HG03108 (cell line): ENCODE data around the gene RAB6A.

Experiments used
- ATAC-seq: cut with Tn5 transposase; IDR thresholded peaks from one replicate; pipeline ENCODE4 v1.9.1; 2021; ENCODE audit warnings: moderate library complexity; ENCODE audit not compliant: unreplicated experiment

RAB6A gene

DNA sequence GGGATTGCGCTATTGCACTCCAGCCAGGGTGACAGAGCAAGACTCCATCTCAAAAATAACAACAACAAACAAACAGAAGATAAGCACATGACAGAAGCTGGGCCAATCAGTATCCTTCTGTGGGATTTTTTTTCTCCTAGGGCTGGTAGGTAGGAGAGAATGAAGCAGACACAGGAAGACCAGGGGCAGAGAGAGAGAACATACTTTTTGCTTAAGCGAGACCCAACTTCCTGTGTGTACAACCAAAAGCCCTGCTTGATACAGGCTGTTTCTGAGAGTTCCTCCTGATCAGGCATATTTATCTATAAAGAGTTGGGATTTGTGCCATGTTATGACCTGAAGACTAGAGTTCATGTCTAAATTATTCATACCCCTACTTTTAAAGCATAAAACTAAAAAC is 126.9 kb downstream of the RAB6A start:
- ATAC-seq, result no peak

DNA sequence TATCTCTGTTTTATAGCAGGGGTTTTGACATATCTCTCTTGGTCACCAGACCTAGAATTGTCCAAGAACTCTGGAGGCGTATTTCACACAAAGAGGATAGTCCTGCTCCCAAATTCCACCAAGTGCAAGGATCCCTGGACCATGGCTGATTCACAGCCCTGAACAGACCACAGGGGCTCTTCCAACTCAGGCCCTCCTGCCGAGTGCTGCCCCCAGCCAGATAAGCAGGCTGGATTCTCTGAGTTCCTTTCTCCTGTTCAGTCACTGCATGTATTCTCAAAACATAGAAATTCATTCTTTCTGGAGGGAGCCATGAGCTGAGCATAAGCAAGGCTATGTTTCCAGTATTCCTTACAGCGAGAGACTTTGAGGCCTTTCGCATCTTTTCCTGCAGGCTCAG is 127.9 kb downstream of the RAB6A start:
- ATAC-seq, result no peak

- no peak for ATAC-seq
Measured at GRCh38 chr11:73629907-73630306, 131.0 kb downstream of the RAB6A start.

DNA sequence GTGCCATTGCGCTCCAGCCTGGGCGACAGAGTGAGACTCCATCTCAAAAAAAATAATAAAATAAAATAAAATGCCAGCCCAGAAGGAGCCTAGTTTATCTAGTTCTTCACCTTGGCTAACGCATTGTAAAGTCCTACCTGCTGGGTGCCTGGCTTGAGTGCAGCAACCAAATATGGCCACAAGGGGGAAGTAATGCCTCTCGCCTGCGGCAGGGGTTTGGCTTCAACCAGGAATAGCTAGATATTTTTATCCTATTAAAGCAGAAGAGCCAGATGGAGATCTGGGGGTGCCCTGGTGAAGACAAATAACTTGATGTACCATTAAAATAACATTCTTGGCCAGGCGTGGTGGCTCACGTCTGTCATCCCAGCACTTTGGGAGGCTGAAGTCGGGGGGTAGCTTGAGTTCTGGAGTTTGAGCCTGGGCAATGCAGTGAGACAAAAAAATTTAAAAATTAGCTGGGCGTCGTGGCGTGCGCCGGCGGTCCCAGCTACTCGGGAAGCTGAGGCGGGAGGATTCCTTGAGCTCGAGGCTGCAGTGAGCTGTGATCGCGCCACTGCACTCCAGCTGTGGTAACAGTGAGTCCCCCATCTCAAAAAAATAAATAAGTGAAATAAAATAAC is 135.1 kb downstream of the RAB6A start:
- ATAC-seq, result no peak
